Activated CD8-positive, alpha-beta memory T cell treated with anti-CD3 and anti-CD28 coated beads for 36 hours (primary cell): ENCODE data around the gene KLHL17. TPM values are rescaled to one million over a fixed set of nuclear protein-coding genes. Genes with fewer than 3 reads are reported as not detected.

ENCODE experiments used
- CTCF ChIA-PET: fragments of 350-600 bp; sonication (Branson Sonifier 250); formaldehyde crosslinking; loops from one replicate; lab custom pipeline; 2021; ENCODE audit warnings: antibody characterized with exemption; lab: Charles Lee
- POLR2A ChIA-PET: fragments of 350-600 bp; sonication (Branson Sonifier 250); formaldehyde crosslinking; loops from one replicate; lab custom pipeline; 2021; ENCODE audit warnings: antibody characterized with exemption; lab: Charles Lee
- total RNA-seq, 2 experiments: library from RNA; stranded (reverse); gene quantifications; one replicate each; pipeline ENCODE4 v1.2.3, GENCODE V29; 2021

The KLHL17 gene
- total RNA-seq, 2 experiments from 2014 or later, result 33.6 to 37.2 TPM

DNA sequence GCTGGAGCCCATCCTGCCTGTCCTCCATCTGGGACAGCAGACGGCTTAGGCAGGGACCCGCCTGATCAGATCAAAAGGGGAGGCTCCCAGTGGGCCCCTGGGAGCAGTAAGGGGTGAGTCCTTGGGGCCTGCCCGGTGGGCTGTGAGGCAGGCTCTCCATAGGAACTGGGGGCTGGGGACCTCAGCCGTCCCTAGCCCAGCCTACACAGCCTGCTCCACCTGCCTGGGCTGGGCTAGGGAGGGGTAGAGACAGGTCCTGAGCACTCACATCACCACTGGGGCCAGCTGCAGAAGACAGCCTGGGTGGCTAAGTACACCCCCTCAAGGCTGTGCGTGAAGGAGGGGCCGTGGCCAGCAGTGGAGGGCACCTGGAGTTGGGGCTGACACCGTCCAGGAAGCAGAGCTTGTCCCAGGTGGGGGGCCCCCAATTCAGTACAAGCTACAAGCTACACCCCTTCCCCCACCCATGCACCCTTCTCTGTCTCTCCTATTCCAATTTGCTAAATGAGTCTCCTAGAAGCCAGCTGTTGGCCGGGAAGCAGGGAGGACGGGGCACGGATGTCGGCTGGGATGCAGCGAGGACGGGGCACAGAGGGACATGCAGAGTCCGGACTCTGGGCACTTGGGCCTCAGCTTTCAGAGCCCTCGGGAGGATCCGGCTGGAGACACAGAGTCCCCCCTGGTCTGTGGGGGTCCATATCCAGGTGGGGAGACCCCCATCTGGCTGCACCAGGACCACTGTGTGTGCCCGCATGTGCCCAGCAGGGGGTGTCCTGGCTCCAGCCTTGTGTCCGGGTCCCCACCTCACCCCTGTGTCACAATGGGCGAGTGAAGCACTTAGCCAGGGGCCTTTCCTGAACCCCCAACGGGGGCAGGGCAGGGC is 54.7 kb downstream of the KLHL17 start:
- CTCF ChIA-PET, result interaction anchor here (0.6 to 3.8 kb wide), 8 partner anchors 13 to 601 kb away, joined by 3 to 14 read pairs (median 8); partner anchors contain the start of gene MIB2

More for the DNA sequence above, 54.7 kb downstream of the KLHL17 start:
- POLR2A ChIA-PET, result no interaction called here

Other genes starting within 250 kb of the KLHL17 start
- not detected for gene SAMD11, start 36.7 kb upstream of the KLHL17 start, total RNA-seq
- 100 to 1,000 TPM; 180 to 192 TPM for gene NOC2L, start 1.3 kb upstream of the KLHL17 start, total RNA-seq
- gene PLEKHN1, start 5.9 kb downstream of the KLHL17 start, total RNA-seq, result 1 to 10 TPM; 3.1 to 3.8 TPM
- gene PERM1, start 21.5 kb downstream of the KLHL17 start, total RNA-seq, result not detected
- under 1 TPM; 0.27 to 0.51 TPM for gene HES4, start 39.5 kb downstream of the KLHL17 start, total RNA-seq
- gene ISG15, start 52.9 kb downstream of the KLHL17 start, total RNA-seq, result 10 to 100 TPM; 16.6 to 18.7 TPM
- 10 to 100 TPM; 12.1 to 12.5 TPM for gene AGRN, start 59.5 kb downstream of the KLHL17 start, total RNA-seq
- not detected for gene RNF223, start 113.7 kb downstream of the KLHL17 start, total RNA-seq
- gene C1orf159, start 155.5 kb downstream of the KLHL17 start, total RNA-seq, result 10 to 100 TPM; 20.0 to 22.1 TPM
- gene TTLL10, start 213.3 kb downstream of the KLHL17 start, total RNA-seq, result not detected
- gene TNFRSF18, start 246.0 kb downstream of the KLHL17 start, total RNA-seq, result 10 to 100 TPM; 79.2 to 80.8 TPM